NCI-H2196 treated with DMSO at 0.1 percent for 48 hours (cell line): ENCODE measurements around the gene TMC7.

Experiments used
- DNase-seq: peaks from one replicate; lab custom pipeline; 2025; ENCODE audit not compliant: unreplicated experiment; lab: John Stamatoyannopoulos, UW

Gene TMC7

GRCh38 chr16:19112099-19112407 lies 128.3 kb downstream of the TMC7 start:
- no peak for DNase-seq
